ENCODE measurements around the gene ZNG1F.
"Not testable (repeated sequence)": the region's sequence is repeated elsewhere in the genome, so short reads cannot be mapped to it uniquely, and the experiment has no call there.

The ZNG1F gene

DNA sequence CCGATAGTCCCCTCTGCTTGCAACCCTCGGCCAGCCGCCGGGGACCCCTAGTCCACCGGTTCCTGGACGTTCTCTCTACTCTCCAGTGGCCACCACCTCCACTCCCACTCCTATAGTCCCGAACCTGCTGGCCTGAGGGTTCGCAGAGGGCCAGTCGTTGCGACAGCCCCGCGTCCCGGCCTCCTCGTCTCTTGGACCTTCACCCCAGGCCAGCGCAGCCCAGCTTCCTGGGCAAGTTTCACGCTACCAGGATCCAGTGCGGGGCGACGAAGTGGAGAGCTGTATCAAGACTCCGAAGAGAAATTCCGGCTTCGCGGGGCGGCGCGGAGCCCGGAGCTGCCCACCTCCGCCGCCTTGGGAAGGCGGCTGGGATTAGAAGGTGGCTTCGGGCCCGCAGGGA lies 65.7 kb downstream of the ZNG1F start:
- not testable (repeated sequence) for DNase-seq

- not testable (repeated sequence) for DNase-seq
Observed at GRCh38 chr9:41120696-41121095, 68.4 kb downstream of the ZNG1F start.

GRCh38 chr9:41119719-41120118 lies 69.4 kb downstream of the ZNG1F start:
- DNase-seq, result not testable (repeated sequence)

DNA sequence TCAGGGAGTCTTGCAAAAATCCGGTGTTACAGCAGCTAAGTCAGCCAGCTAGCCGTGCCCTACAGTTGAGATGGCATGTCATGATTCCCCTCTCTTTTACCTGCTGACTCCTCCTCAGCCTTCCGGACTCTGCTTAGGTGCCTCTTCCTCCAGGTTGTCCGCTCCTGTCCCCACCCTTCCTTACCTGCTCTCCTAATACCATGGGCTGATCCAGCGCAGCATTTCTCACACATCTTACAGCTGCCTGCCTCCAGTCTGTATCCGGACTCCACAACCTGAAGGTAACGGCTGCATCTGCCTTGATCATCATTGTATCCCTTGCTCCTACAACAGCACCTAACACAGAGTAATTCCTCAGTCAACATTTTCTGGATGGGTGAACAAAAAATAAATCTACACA lies 69.8 kb downstream of the ZNG1F start:
- DNase-seq, result not testable (repeated sequence)

DNA sequence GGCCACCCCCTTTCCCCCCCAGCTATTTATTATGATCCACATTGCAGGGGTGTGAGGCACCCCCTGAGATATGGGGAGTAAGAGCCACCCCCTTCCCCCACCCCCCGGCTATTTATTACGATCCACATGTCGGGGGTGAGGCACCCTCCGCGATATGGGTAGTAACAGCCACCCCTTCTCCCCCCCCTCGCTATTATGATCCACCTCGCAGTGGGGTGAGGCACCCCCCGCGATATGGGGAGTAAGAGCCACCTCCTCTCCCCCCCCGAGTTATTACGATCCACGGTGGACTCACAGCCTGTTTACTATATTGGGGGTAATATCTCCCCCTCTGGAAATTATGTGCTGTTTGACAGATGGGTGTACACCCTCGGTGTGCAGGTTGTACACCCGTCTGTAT lies 75.8 kb downstream of the ZNG1F start:
- not testable (repeated sequence) for DNase-seq

DNA sequence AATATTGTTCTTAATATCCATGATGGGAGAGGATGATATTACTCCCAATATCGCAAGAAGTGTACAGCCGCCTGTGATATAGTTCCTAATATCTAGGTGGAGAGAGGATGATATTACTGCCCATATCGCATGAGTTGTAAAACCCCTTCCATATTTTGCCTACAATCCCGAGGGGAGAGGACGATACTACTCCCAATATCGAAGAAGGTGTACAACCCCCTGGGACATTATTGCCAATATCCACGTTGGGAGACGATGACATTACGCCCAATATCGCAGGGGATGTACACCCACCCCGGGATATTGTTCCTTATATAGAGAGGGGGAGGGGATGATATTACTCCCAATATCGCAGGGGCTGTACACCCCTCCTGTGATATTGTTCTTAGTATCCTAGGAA lies 77.7 kb downstream of the ZNG1F start:
- DNase-seq, result not testable (repeated sequence)

DNA sequence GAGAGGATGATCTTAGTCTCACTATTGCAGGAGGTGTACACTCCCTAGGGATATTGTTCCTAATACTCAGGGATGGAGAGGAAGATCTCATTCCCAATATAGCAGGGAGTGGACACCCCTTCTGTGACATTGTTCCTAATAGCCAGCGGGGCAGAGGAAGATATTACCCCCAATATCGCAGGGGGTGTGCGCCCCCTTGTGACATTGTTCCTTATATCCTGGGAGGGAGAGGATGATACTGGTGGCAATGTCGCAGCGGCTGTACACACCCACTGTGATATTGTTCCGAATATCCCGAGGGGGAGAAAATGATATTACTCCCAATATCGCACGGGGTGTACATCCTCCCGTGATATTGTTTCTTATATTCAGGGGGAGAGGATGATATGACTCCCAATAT lies 78.2 kb downstream of the ZNG1F start:
- not testable (repeated sequence) for DNase-seq

DNA sequence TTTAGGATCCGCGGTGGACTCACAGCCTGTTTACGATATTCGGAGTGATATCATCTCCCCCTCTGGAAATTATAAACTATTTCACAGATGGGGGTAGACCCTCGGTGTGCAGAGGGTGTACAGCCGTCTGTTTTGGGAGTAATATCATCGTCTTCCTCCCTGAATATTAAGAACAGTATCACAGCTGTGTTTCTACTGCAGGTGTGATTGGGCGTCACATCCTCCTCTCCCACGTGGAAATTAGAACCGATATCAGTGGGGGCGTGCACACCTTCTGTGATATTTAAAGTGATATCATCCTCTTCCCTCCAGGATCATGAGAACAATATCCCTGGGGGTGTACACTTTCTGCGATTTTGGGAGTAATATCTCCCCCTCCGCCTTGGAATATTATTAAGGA lies 79.9 kb downstream of the ZNG1F start:
- DNase-seq, result not testable (repeated sequence)

DNA sequence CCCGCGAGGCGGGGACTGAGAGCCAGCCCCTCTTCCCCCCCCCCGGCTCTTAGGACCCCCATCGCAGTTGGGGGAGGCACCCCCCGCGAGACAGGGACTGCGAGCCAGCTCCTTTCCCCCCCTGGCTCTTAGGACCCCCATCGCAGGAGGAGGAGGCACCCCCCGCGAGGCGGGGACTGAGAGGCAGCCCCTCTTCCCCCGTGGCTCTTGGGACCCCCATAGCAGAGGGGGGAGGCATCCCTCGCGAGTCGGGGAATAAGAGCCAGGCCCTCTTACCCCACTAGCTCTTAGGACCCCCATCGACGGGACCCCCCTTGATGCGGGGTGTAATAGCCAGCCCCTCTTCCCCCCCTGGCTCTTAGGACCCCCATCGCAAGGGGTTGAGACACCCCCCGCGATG lies 80.3 kb downstream of the ZNG1F start:
- DNase-seq, result not testable (repeated sequence)

DNA sequence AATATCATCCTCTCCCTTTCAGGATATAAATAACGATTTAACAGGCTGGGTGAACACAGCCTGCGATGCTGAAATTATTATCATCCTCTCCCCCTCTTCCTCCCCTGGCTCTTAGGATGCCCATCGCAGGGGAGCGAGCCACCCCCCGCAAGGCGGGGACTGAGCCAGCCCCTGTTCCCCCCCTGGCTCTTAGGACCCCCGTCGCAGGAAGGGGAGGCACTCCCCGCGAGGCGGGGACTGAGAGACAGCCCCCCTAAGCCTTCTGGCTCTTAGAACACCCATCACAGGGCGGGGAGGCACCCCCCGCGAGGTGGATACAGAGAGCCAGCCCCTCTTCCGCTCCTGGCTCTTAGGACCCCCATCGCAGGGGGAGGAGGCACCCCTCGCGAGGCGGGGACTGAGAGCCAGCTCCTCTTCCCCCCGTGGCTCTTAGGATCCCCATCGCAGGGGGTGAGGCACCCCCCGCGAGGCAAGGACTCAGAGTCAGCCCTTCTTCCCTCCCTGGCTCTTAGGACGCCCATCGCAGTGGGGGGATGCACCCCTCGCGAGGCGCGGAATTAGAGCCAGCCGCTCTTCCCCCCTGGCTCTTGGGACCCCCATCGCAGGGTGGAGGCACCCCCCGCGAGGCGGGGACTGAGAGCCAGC lies 82.5 kb downstream of the ZNG1F start:
- not testable (repeated sequence) for DNase-seq

GRCh38 chr9:41105557-41106253 lies 83.4 kb downstream of the ZNG1F start:
- not testable (repeated sequence) for DNase-seq

DNA sequence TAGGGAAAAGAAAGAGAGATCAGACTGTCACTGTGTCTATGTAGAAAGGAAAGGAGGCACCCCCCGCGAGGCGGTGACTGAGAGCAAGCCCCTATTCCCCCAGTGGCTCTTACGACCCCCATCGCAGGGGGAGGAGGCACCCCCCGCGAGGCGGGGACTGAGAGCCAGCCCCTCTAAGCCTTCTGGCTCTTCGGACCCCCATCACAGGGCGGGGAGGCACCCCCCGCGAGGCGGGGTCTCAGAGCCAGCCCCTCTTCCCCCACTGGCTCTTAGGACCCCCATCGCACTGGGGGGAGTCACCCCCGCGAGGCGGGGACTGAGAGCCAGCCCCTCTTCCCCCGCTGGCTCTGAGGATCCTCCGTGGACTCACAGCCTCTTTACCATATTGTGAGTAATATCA lies 84.6 kb downstream of the ZNG1F start:
- not testable (repeated sequence) for DNase-seq

GRCh38 chr9:41100508-41100907 lies 88.6 kb downstream of the ZNG1F start:
- not testable (repeated sequence) for DNase-seq

DNA sequence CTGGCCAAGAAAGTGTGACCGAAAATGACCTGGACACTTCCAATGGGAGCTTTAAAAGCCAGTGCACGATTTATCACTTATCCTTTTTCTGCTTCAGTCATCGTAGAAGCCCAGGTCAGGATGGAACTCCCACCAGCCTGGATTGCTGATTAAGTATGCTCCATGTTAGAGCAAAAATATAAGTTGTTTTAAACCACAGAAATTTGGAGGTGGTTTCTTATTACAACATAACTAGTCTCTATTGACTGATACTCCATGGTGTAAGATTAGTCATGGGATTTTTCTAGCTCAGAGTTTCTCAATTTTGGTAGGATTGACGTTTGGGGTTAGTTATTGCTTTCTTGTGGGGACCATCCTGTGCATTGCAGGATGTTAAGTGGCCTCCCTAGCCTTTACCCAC lies 90.4 kb downstream of the ZNG1F start:
- DNase-seq, result not testable (repeated sequence)

- DNase-seq, result not testable (repeated sequence)
Observed at GRCh38 chr9:41095060-41095459, 94.1 kb downstream of the ZNG1F start.

- DNase-seq, result not testable (repeated sequence)
Observed at GRCh38 chr9:41094010-41094773, 94.9 kb downstream of the ZNG1F start.

DNA sequence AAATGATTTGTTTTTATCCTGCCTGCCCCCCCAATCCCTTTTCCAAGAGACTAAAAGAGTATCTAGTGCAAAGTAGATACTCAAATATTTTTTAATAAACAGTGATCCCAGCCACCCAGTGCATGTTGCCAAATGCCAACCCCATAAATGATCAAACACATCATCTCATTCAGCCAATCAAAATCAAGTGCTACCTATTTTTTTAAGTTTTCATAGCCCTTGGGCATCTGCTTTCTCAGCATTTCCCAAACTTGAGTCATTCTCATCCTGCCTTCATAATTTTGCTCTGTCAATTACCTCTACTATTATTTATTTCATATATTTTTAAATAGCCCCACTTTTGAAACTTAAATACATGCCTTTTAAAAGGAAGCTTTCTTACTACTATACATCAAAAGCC lies 98.2 kb downstream of the ZNG1F start:
- DNase-seq, result not testable (repeated sequence)

- not testable (repeated sequence) for DNase-seq
Observed at GRCh38 chr9:41090386-41090785, 98.7 kb downstream of the ZNG1F start.

DNA sequence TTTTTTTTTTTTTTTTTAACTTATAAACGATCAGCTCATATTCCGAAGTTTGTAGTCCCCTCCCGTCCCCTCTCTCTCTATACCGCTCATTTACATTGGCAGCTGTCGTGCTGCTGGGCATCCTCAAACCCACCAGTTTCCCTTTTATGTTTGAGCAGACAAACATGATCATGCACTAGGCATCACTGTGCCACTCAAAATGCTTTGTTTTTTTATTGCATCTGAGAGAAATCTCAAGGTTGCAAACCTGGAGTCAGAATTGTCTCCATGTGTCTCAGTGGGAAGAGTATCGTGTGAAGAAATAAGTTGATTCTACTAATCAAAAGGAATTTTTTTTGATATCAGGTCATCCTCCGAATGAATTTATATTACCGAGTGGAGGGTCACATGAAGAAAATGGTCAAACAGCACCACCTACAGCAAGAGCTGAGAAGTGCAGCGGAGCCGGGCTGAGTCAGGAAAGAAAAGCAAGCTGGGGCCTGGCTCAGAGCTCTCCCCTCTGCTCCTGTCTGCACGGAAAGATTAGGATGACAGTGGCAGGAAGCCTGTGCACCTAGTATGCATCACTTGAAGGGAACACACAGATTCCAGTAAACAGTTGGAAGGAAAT lies 100.6 kb downstream of the ZNG1F start:
- not testable (repeated sequence) for DNase-seq

DNA sequence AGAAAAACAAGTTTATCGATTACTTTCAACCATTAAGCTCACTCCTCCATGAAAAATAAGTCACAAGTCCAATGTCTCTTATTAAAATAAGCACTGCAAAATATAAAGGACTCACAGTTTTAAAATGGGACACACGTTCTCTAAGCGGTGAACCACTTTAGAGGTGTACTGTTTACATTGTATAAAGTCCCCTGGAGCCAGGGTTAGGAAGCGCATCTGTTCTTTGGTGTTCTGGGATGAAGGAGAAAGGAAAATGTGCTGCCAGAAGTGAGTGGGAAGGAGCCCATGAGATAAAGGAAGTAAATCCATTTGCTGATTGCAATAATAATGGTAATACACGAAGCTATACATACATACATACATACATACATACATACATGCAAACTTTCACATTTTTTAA lies 101.2 kb downstream of the ZNG1F start:
- DNase-seq, result not testable (repeated sequence)

DNA sequence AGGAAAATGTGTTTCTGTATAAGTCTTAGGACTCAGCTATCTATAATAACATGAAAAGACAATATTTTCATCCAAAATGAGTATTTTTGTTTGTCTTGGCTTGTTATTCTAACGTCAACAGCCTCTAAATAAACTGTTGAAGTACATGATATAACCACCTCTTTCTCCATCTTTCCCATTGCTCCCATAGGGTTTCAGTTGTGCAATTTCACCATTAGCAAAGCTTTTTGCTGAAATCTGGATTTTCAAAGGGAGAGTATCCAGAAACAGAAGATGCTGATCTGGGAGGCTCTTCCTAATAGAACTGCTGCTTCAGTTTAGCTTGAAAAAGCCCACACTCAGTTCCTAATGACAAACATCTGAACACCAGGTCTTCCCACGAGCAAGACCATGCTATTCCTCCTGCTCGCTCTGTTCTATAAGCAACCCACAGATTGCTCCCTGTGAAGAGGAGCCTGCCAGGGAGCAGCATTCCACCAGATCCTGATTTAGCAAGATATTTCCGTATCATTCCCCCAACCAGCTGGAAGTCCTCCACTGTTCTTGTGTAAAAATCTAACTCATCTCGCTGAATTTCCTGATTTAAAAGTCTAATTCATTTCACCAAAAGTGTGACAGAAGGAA lies 101.8 kb downstream of the ZNG1F start:
- DNase-seq, result not testable (repeated sequence)

DNA sequence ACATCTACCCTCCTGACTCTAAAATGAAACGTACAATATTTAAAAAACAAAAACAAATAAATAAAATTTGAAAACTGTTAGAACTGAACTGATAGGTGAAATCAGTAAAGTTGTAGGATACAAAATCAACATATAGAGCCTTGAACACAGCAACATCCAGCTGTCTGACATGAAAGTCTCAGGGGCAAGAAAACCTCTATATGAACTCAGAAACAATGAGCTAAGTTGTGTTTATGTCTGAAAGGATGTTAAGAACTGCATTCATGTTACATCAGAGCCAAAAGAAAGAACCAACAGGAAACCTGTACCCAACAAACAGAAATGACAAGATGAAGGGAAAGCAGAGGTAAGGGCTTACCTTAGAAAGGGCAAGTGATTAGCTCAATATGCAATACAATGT lies 102.4 kb downstream of the ZNG1F start:
- not testable (repeated sequence) for DNase-seq

All from C1 segment of cervical spinal cord (tissue), 14 donors.